ENCODE results near the gene INSYN2B.

DNA sequence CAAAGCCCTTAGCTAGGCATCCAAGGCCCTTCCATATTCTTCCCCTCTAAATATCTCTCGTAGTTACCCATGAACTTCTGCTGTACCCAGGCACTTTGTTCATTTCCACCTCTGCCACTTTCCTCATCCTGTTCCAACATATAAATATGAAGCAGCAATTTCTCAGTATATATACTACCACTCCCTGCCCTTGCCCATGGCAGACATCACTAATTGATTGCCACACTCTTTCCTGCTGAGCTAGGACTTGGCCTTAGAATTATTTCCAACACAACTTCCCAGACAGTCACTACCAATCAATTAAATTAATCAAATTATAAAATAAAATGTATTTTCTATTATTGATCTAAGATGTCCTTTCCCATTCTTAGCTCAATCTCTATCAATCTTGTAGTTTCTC, 8.5 kb downstream of the INSYN2B start:
- TF ChIP-seq CTCF (IDR thresholded peaks at IDR 0.05) (no peak), POLR2A (IDR thresholded peaks at IDR 0.05) (no peak)
